Neural cell (in vitro differentiated cells): ENCODE data around the gene GALNT15. TPM values are rescaled to one million over a fixed set of nuclear protein-coding genes. Genes with fewer than 3 reads are reported as not detected.

ENCODE experiments used
- H2AFZ ChIP-seq: fragments of 200-600, 300-800 bp; sonication (generic), shearing (Covaris generic); 2 replicates; pipeline ENCODE4 v1.6.0; 2014; ENCODE audit warnings: low read depth, mild to moderate bottlenecking, antibody characterized with exemption, low read length, moderate library complexity
- H3F3A ChIP-seq: fragments of 200-600 bp; shearing (Covaris generic); 2 replicates; pipeline ENCODE4 v1.6.1; 2016; ENCODE audit warnings: mild to moderate bottlenecking, moderate library complexity, mixed read lengths, antibody characterized with exemption, low read length; ENCODE audit not compliant: insufficient read depth, poor library complexity, severe bottlenecking
- H3K27ac ChIP-seq: fragments of 200-600, 300-800 bp; sonication (generic), shearing (Covaris generic); 2 replicates; pipeline ENCODE4 v1.5.1; 2014; ENCODE audit warnings: mild to moderate bottlenecking, low read length, moderate library complexity
- H3K27me3 ChIP-seq: fragments of 300-800, 200-600 bp; sonication (generic), shearing (Covaris generic); 2 replicates; pipeline ENCODE4 v1.6.0; 2014; ENCODE audit warnings: mild to moderate bottlenecking, low read depth, low read length, moderate library complexity; ENCODE audit not compliant: insufficient read depth
- H3K36me3 ChIP-seq: fragments of 300-800, 200-600 bp; sonication (generic), shearing (Covaris generic); 2 replicates; pipeline ENCODE4 v1.5.1; 2014; ENCODE audit warnings: mild to moderate bottlenecking, antibody characterized with exemption, low read length, moderate library complexity; ENCODE audit not compliant: insufficient read depth
- H3K4me2 ChIP-seq: fragments of 300-800, 200-600 bp; sonication (generic), shearing (Covaris generic); 2 replicates; pipeline ENCODE4 v1.6.0; 2014; ENCODE audit warnings: mild to moderate bottlenecking, low read length
- H3K4me3 ChIP-seq: fragments of 300-800, 200-600 bp; sonication (generic), shearing (Covaris generic); 2 replicates; pipeline ENCODE4 v1.5.1; 2014; ENCODE audit warnings: mild to moderate bottlenecking, low read length, moderate library complexity
- H3K79me2 ChIP-seq: fragments of 200-600 bp; shearing (Covaris generic); replicated peaks from 2 replicates; pipeline ENCODE4 v1.6.0; 2014; ENCODE audit warnings: mild to moderate bottlenecking, low read length, moderate library complexity; ENCODE audit not compliant: insufficient read depth
- H3K9ac ChIP-seq: fragments of 300-800, 200-600 bp; sonication (generic), shearing (Covaris generic); 2 replicates; pipeline ENCODE4 v1.6.1; 2016; ENCODE audit warnings: mild to moderate bottlenecking, low read length, mixed read lengths
- H3K9me2 ChIP-seq: fragments of 200-600 bp; shearing (Covaris generic); 2 replicates; pipeline ENCODE4 v1.6.1; 2016; ENCODE audit warnings: mild to moderate bottlenecking, low read length, mixed read lengths; ENCODE audit not compliant: insufficient read depth
- H3K9me3 ChIP-seq: fragments of 200-600, 300-800 bp; sonication (generic), shearing (Covaris generic); 2 replicates; pipeline ENCODE4 v1.6.1; 2016; ENCODE audit warnings: mild to moderate bottlenecking, mixed run types, low read length, moderate library complexity, mixed read lengths
- H4K20me1 ChIP-seq: fragments of 200-600 bp; shearing (Covaris generic); 2 replicates; pipeline ENCODE4 v1.6.1; 2016; ENCODE audit warnings: mild to moderate bottlenecking, mixed run types; ENCODE audit not compliant: insufficient read depth
- CTCF ChIP-seq: fragments of 450-650 bp; IDR thresholded peaks from 2 replicates; pipeline ENCODE4 v1.5.1; 2014; ENCODE audit warnings: antibody characterized with exemption, mild to moderate bottlenecking, moderate library complexity; ENCODE audit not compliant: poor library complexity, severe bottlenecking
- EP300 ChIP-seq: fragments of 450-650 bp; conservative IDR thresholded peaks from 2 replicates; pipeline ENCODE4 v1.6.1; 2014; ENCODE audit warnings: antibody characterized with exemption, mild to moderate bottlenecking, moderate library complexity; ENCODE audit not compliant: poor library complexity, severe bottlenecking
- EZH2 ChIP-seq: fragments of 200-600, 300-800 bp; shearing (Covaris generic), sonication (generic); IDR thresholded peaks from 2 replicates; pipeline ENCODE4 v1.6.1; 2014; ENCODE audit warnings: antibody characterized with exemption, low read length, borderline replicate concordance, mild to moderate bottlenecking; ENCODE audit not compliant: insufficient read depth, poor library complexity, severe bottlenecking
- MXI1 ChIP-seq: fragments of 450-650 bp; conservative IDR thresholded peaks from 2 replicates; pipeline ENCODE4 v1.6.1; 2014; ENCODE audit warnings: antibody characterized with exemption, mild to moderate bottlenecking; ENCODE audit not compliant: poor library complexity, severe bottlenecking
- POLR2AphosphoS5 ChIP-seq: IDR thresholded peaks from 2 replicates; pipeline ENCODE4 v1.6.1; 2012
- RAD21 ChIP-seq: fragments of 450-650 bp; conservative IDR thresholded peaks from 2 replicates; pipeline ENCODE4 v1.6.1; 2014; ENCODE audit warnings: antibody characterized with exemption, mild to moderate bottlenecking, moderate library complexity
- REST ChIP-seq: IDR thresholded peaks from 2 replicates; pipeline ENCODE4 v1.6.1; 2012; ENCODE audit warnings: borderline replicate concordance
- SMC3 ChIP-seq: fragments of 450-650 bp; conservative IDR thresholded peaks from 2 replicates; pipeline ENCODE4 v1.6.1; 2014; ENCODE audit warnings: antibody characterized with exemption, mild to moderate bottlenecking, moderate library complexity; ENCODE audit not compliant: poor library complexity
- TAF1 ChIP-seq: IDR thresholded peaks from 2 replicates; pipeline ENCODE4 v1.6.1; 2012; ENCODE audit warnings: low read depth
- polyA plus RNA-seq: library from polyadenylated mRNA; depleted of rRNA; stranded (reverse); fragments of >200 nt; gene quantifications from 2 replicates; pipeline ENCODE4 v1.2.3, GENCODE V29; 2014

Gene GALNT15
- polyA plus RNA-seq, 1 donor from 2014 or later = 1.5 TPM

DNA sequence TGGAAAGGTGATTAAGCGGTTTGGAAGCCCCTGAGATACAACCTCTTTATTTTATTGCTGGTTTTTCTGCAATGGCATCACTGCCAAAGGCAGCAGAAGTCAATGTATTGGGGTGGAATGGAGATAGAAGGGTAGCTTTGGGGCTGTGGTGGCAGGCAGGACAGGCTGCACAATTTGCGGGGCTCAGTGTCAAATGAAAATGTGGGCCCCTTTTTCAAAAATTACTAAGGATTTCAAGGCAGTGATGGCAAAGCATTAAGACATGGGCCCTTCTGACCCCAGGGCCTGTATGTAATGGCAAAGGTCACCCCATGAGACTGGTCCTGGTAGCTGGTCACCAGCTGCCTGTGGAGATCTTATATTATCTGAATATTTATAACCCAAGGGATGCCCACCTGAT lies 29.3 kb upstream of the GALNT15 start:
- H4K20me1 ChIP-seq = no peaks in the 10 kb centered on the region
- no peaks in the 10 kb centered on the region for H3K36me3 ChIP-seq
- no peaks in the 10 kb centered on the region for H3K9me2 ChIP-seq
- no peak overlapping the region for H3K27ac ChIP-seq
- H3K9me3 ChIP-seq = peaks cover 4% of the 10 kb centered on the region
- no peaks in the 10 kb centered on the region for H3K79me2 ChIP-seq
- H3K27me3 ChIP-seq = no peaks in the 10 kb centered on the region
- no peak overlapping the region for H3K9ac ChIP-seq
- no peak overlapping the region for H2AFZ ChIP-seq
- no peaks in the 10 kb centered on the region for H3F3A ChIP-seq
- H3K4me3 ChIP-seq = no peak overlapping the region
- TF ChIP-seq POLR2AphosphoS5 = no peak
- no peak for TF ChIP-seq CTCF
- TF ChIP-seq REST = no peak
- TF ChIP-seq EZH2 = no peak
- TF ChIP-seq TAF1 = no peak
- TF ChIP-seq EP300 = no peak
- TF ChIP-seq RAD21 = no peak
- no peak for TF ChIP-seq SMC3
- no peak for TF ChIP-seq MXI1
- no peak overlapping the region for H3K4me2 ChIP-seq

- Histone ChIP-seq H2AFZ (no peak overlapping the region), H3K4me3 (no peak overlapping the region), H3K9me2 (no peaks in the 10 kb centered on the region), H3K9me3 (peaks cover 4% of the 10 kb centered on the region), H3K36me3 (no peaks in the 10 kb centered on the region), H3K4me2 (no peak overlapping the region), H3K9ac (no peak overlapping the region), H3F3A (no peaks in the 10 kb centered on the region), H3K79me2 (no peaks in the 10 kb centered on the region), H3K27me3 (no peaks in the 10 kb centered on the region), H3K27ac (no peak overlapping the region), H4K20me1 (no peaks in the 10 kb centered on the region)
- no peak for TF ChIP-seq EP300
Observed at GRCh38 chr3:16146015-16146730, 28.3 kb upstream of the GALNT15 start.
